ENCODE results near the gene SLAIN1. TPM values are rescaled to one million over a fixed set of nuclear protein-coding genes. Genes with fewer than 3 reads are reported as not detected.

The SLAIN1 gene
- polyA plus RNA-seq, 3 donors = 1.2 to 5.3 (median 2.4) TPM

DNA sequence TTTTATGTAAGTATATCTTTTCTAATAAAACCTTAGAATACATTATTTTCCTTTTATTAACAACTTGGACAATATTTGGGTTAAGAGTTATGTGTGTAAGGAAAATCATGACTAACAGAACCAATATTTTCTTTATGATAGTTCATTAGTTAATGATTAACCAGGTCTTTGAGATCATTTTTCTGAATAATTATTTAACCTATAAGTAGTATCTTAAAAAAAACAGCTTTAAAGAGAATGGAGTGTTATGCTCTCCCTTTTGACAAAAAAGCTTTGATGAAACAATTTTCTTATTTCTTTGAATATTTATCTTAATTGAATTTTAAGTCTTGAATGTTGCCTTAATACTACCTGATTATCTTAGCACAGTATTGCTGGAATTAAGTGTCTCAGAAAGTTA, 3.8 kb downstream of the SLAIN1 start:
- no peak overlapping the region for H3K27ac ChIP-seq (ENCODE audit: low read depth, low read length)

DNA sequence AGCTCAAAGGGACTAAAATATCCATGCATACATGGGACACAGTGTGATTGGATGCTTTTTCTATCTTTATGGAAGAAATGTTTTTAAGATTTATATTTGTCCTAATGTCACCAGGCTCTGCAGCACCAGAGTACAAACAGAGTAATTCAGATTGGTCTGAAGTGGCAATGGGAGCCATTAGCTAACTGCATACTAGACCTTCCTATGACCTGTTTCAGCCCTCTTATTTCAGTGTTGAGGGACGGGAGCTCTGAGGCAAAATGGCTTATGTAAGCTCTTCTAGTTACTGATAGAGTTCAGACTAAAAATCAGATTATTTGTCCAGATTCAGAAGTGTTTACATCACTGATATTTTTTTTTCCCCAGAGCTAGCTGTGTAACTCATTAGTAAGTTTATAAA, 4.9 kb downstream of the SLAIN1 start:
- 54 to 71% (median 68%) methylated on average over 1 of the region's 1 CpG for WGBS, 3 donors
- H3K27ac ChIP-seq (ENCODE audit: low read depth, low read length) = no peak overlapping the region

DNA sequence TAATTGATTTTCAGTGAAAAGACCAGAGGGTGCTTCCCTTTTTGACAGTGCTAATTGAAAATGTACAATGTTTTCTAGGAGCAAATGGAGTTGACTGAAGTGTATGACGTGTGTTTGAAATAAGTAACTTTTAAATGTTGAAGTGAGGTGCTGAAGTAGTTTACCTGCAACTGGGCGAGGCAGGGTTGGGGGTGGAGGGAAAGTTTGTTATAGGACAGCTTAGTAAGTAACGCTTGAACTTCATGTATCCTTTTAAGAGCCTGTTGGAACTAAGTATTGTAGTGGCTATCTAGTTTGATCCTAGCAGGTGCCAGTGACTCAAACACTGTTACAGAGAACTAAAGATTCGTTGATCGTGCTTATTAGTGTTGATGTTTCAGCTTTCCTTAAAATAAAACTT, 5.9 kb downstream of the SLAIN1 start:
- 62 to 91% (median 89%) methylated on average over 5 of the region's 5 CpGs for WGBS, 3 donors
- no peak overlapping the region for H3K27ac ChIP-seq (ENCODE audit: low read depth, low read length)

DNA sequence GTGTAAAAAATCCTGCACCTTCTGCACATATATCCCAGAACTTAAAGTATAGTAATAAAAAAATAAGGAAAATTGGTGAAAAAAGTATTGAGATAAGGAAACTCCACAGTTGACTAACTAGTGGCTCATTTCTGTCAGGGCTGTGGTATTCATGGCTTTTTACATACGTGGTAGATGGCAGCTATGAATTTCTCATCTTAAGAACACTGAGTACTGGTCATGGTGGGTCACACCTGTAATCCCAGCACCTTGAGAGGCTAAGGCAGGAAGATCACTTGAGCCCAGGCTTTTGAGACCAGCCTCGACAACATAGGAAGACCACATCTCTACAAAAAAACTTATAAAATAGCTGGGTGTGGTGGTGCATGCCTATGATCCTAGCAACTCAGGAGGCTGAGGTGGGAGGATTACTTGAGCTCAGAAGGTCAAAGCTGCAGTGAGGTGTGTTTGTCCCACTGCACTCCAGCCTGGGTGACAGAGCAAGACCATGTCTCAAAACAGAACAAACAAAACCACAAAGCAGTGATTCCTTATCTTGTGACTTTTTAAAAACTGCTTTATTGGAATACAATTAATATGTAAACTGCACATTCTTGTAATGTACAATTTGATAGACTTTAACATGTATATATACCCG, 16.8 kb downstream of the SLAIN1 start:
- WGBS, 3 donors = 73 to 90% (median 84%) methylated on average over 3 of the region's 3 CpGs

DNA sequence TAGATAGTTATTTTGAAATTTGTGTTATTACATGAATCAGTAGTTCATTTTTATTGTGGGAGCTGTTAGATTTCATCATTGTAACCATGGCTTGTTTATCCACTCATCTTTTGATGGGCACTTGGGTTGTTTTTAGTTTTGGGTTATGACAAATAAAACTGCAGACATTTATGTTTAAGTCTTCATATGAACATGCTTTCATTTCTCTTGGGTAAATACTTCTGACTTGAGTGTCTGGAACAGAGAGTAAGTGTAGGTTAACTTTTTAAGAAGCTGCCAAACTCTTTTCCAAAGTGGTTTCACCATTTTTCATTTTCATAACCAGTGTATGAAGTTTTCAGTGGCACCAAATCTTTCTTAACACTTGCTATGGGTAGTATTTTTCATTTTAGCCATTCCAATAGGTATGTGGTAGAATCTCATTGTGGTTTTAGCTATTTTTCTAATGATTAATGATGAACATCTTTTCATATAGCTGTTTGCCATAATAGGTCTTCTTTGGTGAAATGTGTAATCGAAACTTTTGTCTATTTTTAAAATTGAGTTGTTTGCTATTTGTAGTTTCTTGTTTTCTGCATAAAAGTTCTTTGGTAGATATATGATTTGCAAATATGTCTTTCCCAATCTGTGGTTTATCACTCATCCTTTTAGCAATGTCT, 17.9 kb downstream of the SLAIN1 start:
- H3K27ac ChIP-seq (ENCODE audit: low read depth, low read length) = no peak overlapping the region
- 94 to 95% (median 95%) methylated on average over 1 of the region's 1 CpG for WGBS, 3 donors

More for the DNA sequence above, 16.8 kb downstream of the SLAIN1 start:
- no peak overlapping the region for H3K27ac ChIP-seq (ENCODE audit: low read depth, low read length)

DNA sequence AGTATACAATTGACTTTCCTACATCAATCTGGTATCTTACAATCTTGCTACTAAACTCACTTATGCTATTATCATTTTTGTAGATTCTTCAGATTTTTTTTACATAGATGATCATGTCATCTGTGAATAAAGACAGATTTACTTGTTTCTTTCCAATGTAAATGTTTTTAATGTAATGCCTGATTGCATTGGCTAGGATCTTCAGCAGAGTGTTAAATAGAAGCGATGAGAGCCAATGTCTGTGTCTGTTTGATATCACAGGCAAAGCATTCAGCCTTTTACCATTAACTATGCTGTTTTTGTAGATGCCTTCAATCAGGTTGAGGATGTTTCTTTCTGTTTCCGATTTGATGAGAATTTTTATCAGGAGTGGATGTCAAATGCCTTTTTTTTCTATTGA, 19.2 kb downstream of the SLAIN1 start:
- no peak overlapping the region for H3K27ac ChIP-seq (ENCODE audit: low read depth, low read length)
- WGBS, 3 donors = 90 to 96% (median 93%) methylated on average over 2 of the region's 2 CpGs

DNA sequence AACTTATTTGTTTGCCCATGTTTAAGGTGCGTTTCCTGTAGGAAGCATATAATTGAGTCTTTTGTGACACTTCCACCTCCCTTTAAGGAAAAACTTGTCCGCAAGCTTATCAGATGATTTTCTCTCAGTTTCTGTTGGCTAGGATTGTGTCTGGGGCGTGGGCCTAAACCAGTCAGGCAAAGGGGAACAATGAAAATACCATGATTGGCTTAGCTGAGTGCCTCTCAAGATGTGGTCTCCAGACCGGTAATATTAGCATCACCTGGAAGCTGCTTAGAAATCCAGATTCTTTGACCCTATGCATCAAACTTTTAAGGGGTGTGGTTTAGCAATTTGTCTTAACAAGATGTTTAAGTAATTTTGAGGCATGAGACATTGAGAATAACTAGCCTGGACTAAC, 20.0 kb downstream of the SLAIN1 start:
- H3K27ac ChIP-seq (ENCODE audit: low read depth, low read length) = no peak overlapping the region
- 91 to 93% (median 92%) methylated on average over 4 of the region's 4 CpGs for WGBS, 3 donors

DNA sequence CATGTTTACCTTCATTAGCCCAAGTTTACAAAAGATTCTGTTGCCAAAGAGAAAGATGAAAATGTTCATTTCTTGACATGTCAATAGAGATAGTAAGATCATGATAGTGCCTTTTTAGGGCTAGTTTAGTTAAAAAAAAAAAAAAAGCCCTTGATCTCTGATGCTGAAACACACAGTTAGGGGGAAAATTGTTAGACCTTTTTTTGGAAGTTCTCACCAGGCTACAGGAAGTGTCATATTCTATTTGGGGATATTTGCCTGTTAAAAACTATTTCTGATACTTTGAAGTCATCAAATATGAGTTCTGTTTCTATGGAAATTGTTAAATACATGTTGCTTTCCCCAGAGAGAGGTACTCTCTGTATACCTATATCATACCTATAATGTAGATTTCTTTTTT, 21.6 kb downstream of the SLAIN1 start:
- no peak overlapping the region for H3K27ac ChIP-seq (ENCODE audit: low read depth, low read length)

DNA sequence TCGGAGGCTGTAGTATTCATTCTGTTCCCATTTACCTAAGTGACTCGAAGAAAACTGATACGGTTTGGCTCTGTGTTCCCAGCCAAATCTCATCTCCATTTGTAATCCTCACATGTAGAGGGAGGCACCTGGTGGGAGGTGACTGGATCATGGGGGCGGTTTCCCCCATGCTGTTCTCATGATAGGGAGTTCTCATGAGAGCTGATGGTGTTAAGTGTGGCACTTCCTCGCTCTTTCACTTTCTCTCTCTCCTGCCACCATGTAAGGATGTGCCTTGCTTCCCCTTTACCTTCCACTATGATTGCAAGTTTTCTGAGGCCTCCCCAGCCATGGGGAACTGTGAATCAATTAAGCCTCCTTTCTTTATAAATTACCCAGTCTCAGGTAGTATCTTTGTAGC, 23.5 kb downstream of the SLAIN1 start:
- no peak overlapping the region for H3K27ac ChIP-seq (ENCODE audit: low read depth, low read length)
- 87 to 90% (median 88%) methylated on average over 5 of the region's 5 CpGs for WGBS, 3 donors

DNA sequence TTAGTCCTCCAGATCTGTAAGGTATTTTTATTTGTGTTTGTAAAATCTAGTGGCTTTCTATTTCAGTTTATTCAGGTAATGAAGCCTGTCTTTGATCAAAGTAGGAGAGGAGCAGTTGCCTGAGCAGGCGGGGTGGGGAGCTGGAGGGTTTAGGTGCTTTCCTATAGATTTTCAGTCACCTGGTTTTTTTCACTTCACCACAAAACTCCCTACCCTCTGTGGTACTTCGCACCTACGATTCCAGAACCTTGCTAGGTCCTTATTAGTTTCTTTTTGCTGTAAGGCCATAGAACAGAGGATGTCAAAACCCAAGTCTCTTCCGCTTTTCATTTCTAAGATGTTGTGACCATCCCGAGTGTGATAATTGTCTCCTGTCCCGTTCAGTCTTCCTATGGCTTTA, 26.6 kb downstream of the SLAIN1 start:
- WGBS, 3 donors = 86 to 96% (median 90%) methylated on average over 6 of the region's 6 CpGs
- H3K27ac ChIP-seq (ENCODE audit: low read depth, low read length) = no peak overlapping the region

DNA sequence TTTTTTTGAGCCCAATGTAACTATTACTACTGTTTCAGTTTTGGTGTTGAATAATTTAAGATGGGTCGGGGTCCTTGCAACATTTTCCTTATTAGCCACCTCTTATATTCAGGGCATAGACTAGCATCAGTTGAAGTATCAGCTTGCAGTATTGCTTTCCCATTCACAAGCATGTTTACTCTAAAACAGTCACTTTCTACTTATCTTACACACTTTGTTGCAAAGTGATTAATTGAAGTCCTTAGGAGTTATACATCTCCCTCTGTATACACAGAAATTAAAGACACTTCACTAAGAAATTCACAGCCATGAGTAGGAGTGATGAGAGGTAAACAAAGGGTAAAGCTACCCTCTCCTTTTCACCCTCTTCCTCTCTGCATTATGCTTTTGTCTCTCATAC, 27.6 kb downstream of the SLAIN1 start:
- no peak overlapping the region for H3K27ac ChIP-seq (ENCODE audit: low read depth, low read length)
- WGBS, 3 donors = 61 to 80% (median 76%) methylated on average over 1 of the region's 1 CpG

DNA sequence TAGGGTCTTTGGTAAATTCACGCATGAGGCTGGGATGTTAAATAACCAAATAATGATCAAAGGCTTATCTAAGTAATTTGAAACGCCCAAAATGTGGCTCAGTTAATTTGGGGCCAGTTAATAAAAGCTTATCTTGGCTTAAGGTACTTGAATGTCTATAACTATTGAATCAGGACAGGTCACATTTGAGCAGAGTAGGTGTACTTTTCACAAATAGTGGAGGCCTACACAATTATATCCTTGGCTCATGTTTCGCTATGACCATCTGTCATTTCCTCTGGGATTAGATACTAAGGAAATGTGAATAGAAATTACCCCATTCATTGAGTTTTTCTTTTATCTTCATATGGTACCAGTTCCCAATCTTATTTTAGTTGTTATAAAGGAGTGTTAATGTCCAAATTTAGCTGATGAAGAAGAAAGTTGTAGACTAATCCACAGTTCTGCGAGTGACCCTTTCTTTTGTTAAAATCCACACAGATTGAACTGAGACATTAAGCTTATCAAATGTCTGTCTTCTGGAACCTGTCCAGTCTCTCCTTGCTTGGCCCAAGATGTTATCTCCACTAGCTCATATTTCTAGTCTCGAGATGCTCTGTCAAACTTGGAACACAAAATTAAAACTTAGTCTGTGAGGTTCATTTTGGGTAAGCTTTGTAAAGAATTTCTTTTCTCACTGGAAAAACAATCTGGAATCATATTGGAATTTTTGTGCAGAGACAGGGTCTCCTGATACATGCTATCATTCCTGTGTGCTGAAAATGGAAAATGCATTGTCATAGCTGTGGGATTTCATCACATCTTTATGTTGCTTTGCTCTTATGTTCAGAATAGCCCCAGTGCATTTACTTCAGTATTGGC, 31.0 kb downstream of the SLAIN1 start:
- H3K27ac ChIP-seq (ENCODE audit: low read depth, low read length) = no peak overlapping the region
- WGBS, 3 donors = 68 to 78% (median 72%) methylated on average over 5 of the region's 5 CpGs

DNA sequence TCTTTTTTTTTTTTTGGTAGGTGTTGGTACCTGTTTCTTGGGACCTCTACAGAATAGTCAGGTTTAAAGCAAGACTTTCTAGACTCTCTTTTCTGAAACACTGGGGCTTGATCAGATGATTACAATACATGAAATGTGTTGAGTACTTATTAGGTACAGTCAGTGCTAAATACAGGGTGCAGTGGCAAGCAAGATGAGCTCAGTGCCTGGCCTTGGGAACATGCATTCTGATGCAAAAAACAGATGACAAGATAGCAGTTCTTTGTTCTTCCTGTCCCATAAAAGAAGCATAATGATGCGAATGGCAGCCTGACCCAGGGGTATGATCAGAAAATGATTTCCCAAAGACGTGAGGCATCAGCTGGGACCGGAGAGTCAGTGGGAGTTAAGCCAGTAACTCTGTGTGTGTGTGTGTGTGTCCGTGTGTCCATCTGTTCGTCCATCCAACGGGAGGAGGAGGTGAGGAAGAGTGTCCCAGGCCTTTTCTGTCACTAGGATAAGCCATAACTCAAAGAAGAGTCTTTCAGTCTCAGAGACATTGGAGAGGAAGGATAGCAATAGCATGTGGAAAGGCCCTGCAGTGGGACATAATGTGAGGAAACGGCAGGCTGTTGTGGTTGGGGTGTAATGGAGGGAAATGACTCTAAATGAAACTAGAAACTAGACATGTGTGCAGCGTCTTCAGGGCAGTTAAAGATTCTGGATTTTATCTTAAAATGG, 32.2 kb downstream of the SLAIN1 start:
- H3K27ac ChIP-seq (ENCODE audit: low read depth, low read length) = no peak overlapping the region
- 74 to 93% (median 76%) methylated on average over 8 of the region's 8 CpGs for WGBS, 3 donors

DNA sequence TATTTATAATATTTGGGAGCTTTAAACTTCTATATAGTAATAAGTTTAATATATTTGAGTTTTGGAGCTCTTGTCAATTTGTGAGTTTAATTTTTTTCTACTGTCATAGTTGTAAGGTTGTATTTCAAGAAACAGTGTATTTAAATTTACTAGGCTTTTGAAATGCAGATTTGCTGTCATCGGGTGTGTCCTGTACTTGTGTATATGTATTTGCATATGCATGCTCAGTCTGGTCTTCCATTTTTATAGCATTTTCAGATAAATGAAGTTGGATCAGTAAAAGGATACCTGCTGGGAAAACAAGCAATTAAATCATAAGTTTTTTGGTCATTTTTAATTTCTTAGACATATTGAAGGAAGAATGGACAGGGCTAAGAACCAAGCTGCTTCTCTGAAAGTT, 33.1 kb downstream of the SLAIN1 start:
- WGBS, 3 donors = 94 to 99% (median 97%) methylated on average over 1 of the region's 1 CpG
- H3K27ac ChIP-seq (ENCODE audit: low read depth, low read length) = no peak overlapping the region

DNA sequence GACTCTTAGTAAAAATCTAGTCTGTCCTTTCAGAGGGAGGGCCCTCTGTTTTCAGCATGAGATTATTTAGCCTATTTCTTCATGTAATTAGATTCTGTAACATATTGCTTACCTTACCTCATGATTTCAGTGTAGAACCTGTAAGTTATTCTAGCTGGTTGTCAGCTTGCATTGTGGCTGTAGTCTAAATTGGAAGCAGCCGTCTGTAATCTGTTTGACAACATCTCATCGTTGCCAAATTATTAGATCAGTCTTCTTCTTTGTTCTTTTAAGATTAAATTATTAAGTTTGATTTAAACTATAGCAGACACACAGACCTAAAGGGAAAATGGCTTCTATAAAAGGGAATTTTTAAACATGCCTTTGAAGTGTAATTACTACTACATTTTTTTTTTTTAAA, 34.8 kb downstream of the SLAIN1 start:
- no peak overlapping the region for H3K27ac ChIP-seq (ENCODE audit: low read depth, low read length)
- WGBS, 3 donors = 53 to 88% (median 82%) methylated on average over 2 of the region's 2 CpGs

DNA sequence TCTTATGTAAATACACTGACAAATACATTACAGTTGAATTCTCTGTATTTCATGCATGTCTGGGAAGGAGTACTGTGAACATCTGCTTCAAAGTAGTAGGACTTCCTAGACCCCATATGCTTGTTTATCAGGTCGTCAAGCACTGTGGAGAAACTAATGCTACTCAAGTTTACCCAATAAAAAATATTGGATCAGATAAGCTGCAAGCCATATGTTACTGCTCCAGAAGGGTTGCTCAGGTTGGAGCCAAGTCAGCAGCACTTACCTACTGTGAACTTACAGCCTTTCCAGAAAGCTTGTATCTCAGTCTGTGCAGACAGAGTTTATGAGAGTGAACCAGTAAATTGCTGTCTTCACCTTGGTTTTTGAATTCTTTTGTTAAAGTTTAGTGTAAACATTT, 36.2 kb downstream of the SLAIN1 start:
- H3K27ac ChIP-seq (ENCODE audit: low read depth, low read length) = no peak overlapping the region
- 60 to 93% (median 78%) methylated on average over 1 of the region's 1 CpG for WGBS, 3 donors

DNA sequence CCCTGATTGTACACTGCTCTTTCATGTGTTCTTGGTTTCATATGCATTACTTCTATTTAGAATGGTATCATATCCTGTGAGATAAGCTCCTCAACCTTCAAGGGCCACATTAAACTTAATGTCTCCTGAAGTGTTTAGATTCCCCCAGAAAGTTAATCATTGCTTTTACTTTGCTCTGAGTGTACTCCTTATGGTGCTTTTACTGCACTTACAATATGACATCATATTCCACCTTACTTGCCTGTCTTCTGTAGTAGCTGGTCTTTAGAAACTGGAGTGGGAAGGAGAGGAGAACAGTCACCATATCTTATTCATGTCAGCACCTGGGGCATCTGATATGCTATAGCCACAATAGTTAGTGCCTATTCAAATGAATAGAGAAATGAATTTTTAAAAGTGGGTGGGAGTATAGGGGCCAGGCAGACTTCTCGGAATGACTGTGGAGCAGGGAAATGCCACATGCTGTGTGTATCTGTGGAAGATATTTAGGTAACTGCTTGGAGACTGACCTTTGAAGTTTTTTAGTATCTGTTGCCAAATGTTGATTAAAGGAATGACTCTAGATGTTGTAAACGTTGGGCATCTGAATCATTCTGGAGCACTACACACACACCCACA, 40.2 kb downstream of the SLAIN1 start:
- H3K27ac ChIP-seq (ENCODE audit: low read depth, low read length) = no peak overlapping the region
- WGBS, 3 donors = 48 to 68% (median 65%) methylated on average over 2 of the region's 2 CpGs

DNA sequence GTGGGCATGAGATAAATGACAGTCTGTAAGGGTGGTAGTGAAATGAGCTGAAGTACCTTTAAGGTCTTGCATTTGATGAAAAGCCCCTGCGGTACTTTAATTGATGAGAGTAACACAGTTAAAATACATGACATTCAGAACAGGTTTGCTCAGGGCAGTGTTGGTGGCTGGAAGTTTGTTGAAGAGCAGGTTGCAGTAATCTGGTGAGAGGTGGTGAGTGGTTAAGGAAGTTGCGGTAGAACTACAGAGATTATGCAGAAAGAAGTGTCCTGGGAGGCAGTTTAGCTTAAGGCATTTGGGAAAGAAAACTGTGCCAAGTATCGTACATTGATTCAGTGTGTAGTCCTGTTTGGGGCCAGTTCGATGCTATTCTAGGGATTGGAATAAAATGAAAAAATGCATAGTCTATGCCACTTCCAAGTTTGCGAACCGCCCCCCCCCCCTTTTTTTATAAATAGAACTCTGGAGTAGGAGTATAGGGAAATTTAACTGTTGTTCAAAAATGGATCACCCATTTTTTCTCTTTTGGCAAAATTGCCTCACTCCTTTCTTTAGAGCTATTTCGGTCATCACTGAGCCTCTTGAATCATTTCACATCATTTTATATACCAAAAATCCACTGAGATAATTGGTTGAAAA, 42.7 kb downstream of the SLAIN1 start:
- no peak overlapping the region for H3K27ac ChIP-seq (ENCODE audit: low read depth, low read length)
- 74 to 90% (median 75%) methylated on average over 7 of the region's 7 CpGs for WGBS, 3 donors

All from adipose tissue (tissue), 3 donors.